Measurements from ENCODE around the gene AIG1.
"Not testable (repeated sequence)": the region's sequence is repeated elsewhere in the genome, so short reads cannot be mapped to it uniquely, and the experiment has no call there.

Gene AIG1

GRCh38 chr6:143165315-143165855, 104.7 kb downstream of the AIG1 start:
- Histone ChIP-seq H3K36me3 (ENCODE audit: control insufficient read depth, insufficient read depth, low read length) (no peaks in the 10 kb centered on the region), H3K27ac (no peak overlapping the region), H3K4me2 (ENCODE audit: low read length) (no peak overlapping the region), H3K27me3 (ENCODE audit: control insufficient read depth, insufficient read depth, low read length) (no peaks in the 10 kb centered on the region), H2AFZ (no peak overlapping the region), H3K4me3 (ENCODE audit: low read depth, low read length) (no peak overlapping the region), H3K9ac (no peak overlapping the region), H3K4me1 (no peaks in the 10 kb centered on the region), H3K9me3 (ENCODE audit: control insufficient read depth, low read length) (no peaks in the 10 kb centered on the region), H3K79me2 (no peaks in the 10 kb centered on the region)
- no peak for TF ChIP-seq CTCF (IDR thresholded peaks at IDR 0.05)

- no peaks in the 10 kb centered on the region for H3K79me2 ChIP-seq
- H3K9me3 ChIP-seq (ENCODE audit: control insufficient read depth, low read length), result no peaks in the 10 kb centered on the region
- TF ChIP-seq CTCF (IDR thresholded peaks at IDR 0.05), result no peak
- H3K36me3 ChIP-seq (ENCODE audit: control insufficient read depth, insufficient read depth, low read length), result no peaks in the 10 kb centered on the region
- no peak overlapping the region for H3K9ac ChIP-seq
- H3K4me1 ChIP-seq, result no peaks in the 10 kb centered on the region
- no peaks in the 10 kb centered on the region for H3K27me3 ChIP-seq (ENCODE audit: control insufficient read depth, insufficient read depth, low read length)
- H3K27ac ChIP-seq, result no peak overlapping the region
- no peak overlapping the region for H3K4me2 ChIP-seq (ENCODE audit: low read length)
- H2AFZ ChIP-seq, result no peak overlapping the region
- H3K4me3 ChIP-seq (ENCODE audit: low read depth, low read length), result no peak overlapping the region
Observed at GRCh38 chr6:143166247-143166695, 105.6 kb downstream of the AIG1 start.

- TF ChIP-seq CTCF (IDR thresholded peaks at IDR 0.05), result no peak
- Histone ChIP-seq H3K4me2 (ENCODE audit: low read length) (no peak overlapping the region), H3K27me3 (ENCODE audit: control insufficient read depth, insufficient read depth, low read length) (no peaks in the 10 kb centered on the region), H3K4me1 (no peaks in the 10 kb centered on the region), H3K9ac (no peak overlapping the region), H3K27ac (no peak overlapping the region), H3K4me3 (ENCODE audit: low read depth, low read length) (no peak overlapping the region), H2AFZ (no peak overlapping the region), H3K36me3 (ENCODE audit: control insufficient read depth, insufficient read depth, low read length) (no peaks in the 10 kb centered on the region), H3K9me3 (ENCODE audit: control insufficient read depth, low read length) (no peaks in the 10 kb centered on the region), H3K79me2 (no peaks in the 10 kb centered on the region)
Observed at GRCh38 chr6:143167224-143167623, 106.5 kb downstream of the AIG1 start.

GRCh38 chr6:143168396-143168816, 107.7 kb downstream of the AIG1 start:
- not testable (repeated sequence) for H3K9ac ChIP-seq; H3K9me3 ChIP-seq (ENCODE audit: control insufficient read depth, low read length); H3K4me3 ChIP-seq (ENCODE audit: low read depth, low read length); H3K27me3 ChIP-seq (ENCODE audit: control insufficient read depth, insufficient read depth, low read length); H3K4me2 ChIP-seq (ENCODE audit: low read length); H3K36me3 ChIP-seq (ENCODE audit: control insufficient read depth, insufficient read depth, low read length); H2AFZ ChIP-seq; H3K4me1 ChIP-seq; H3K79me2 ChIP-seq; H3K27ac ChIP-seq

GRCh38 chr6:143169440-143169839, 108.8 kb downstream of the AIG1 start:
- Histone ChIP-seq H3K36me3 (ENCODE audit: control insufficient read depth, insufficient read depth, low read length) (no peaks in the 10 kb centered on the region), H3K27me3 (ENCODE audit: control insufficient read depth, insufficient read depth, low read length) (no peaks in the 10 kb centered on the region), H3K9me3 (ENCODE audit: control insufficient read depth, low read length) (no peaks in the 10 kb centered on the region), H2AFZ (no peak overlapping the region), H3K27ac (no peak overlapping the region), H3K4me1 (no peaks in the 10 kb centered on the region), H3K4me2 (ENCODE audit: low read length) (no peak overlapping the region), H3K9ac (no peak overlapping the region), H3K79me2 (peaks cover under 1% of the 10 kb centered on the region), H3K4me3 (ENCODE audit: low read depth, low read length) (no peak overlapping the region)
- TF ChIP-seq CTCF (IDR thresholded peaks at IDR 0.05), result no peak

Data from parathyroid adenoma (tissue), 2 donors.